ENCODE results near the gene PCDHA7.

GRCh38 chr5:140855772-140856674 is 22.0 kb downstream of the PCDHA7 start, which contains the start of gene PCDHA10:
- peak in 1 of 4 donors; percentile 11 for TF ChIP-seq CTCF (IDR thresholded peaks at IDR 0.05)
- TF ChIP-seq POLR2A (IDR thresholded peaks at IDR 0.05) = no peak

All from right lobe of liver (tissue), 4 donors.